Measurements from ENCODE around the gene SNX13. TPM values are rescaled to one million over a fixed set of nuclear protein-coding genes. Genes with fewer than 3 reads are reported as not detected.

Gene SNX13
- total and polyA plus RNA-seq, 2 experiments from 2014 or later: 17.4 to 57.6 TPM

DNA sequence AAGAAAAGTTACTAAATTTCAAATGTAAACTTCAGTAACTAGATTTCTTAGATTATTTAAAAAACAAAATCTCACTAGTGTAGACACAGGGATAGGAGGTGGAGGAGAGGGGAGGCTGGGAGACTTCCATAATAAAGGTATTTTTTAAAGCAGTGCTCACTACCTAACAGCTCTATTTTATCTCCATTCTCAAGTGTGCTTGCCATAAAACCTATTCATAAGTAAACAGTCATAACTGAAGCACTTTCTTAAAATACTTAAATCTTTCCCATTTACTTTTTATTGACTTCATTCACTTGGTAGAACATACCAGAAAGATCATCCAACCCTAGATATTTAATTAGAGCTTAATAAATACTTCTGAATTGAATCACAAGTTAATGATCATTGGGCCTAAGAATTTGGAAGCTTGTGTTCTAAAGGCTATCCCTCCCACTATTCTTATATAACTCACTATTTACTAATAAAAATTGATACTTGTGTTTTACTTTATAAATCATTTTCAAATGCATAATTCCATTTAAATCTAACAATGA lies 107.4 kb downstream of the SNX13 start:
- H4K20me1 ChIP-seq (ENCODE audit: insufficient read depth, poor library complexity, severe bottlenecking): no peaks in the 10 kb centered on the region
- TF ChIP-seq, protein P1, sequence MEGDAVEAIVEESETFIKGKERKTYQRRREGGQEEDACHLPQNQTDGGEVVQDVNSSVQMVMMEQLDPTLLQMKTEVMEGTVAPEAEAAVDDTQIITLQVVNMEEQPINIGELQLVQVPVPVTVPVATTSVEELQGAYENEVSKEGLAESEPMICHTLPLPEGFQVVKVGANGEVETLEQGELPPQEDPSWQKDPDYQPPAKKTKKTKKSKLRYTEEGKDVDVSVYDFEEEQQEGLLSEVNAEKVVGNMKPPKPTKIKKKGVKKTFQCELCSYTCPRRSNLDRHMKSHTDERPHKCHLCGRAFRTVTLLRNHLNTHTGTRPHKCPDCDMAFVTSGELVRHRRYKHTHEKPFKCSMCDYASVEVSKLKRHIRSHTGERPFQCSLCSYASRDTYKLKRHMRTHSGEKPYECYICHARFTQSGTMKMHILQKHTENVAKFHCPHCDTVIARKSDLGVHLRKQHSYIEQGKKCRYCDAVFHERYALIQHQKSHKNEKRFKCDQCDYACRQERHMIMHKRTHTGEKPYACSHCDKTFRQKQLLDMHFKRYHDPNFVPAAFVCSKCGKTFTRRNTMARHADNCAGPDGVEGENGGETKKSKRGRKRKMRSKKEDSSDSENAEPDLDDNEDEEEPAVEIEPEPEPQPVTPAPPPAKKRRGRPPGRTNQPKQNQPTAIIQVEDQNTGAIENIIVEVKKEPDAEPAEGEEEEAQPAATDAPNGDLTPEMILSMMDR (IDR thresholded peaks at IDR 0.05; ENCODE audit: poor library complexity): no peak
- TF ChIP-seq EZH2 (IDR thresholded peaks at IDR 0.05; ENCODE audit: borderline replicate concordance) (no peak), EZH2phosphoT487 (IDR thresholded peaks at IDR 0.05; ENCODE audit: low read depth, severe bottlenecking, unreplicated experiment) (no peak)
- no peaks in the 10 kb centered on the region for H3K36me3 ChIP-seq (replicated peaks; ENCODE audit: insufficient read depth, low read depth)
- no peaks in the 10 kb centered on the region for H3K79me2 ChIP-seq
- no peak overlapping the region for H3K4me3 ChIP-seq
- H3K4me2 ChIP-seq: no peak overlapping the region
- H3K9me2 ChIP-seq (replicated peaks; ENCODE audit: insufficient read depth): no peaks in the 10 kb centered on the region
- no peaks in the 10 kb centered on the region for H3K27me3 ChIP-seq
- H3K27ac ChIP-seq: no peak overlapping the region
- DNase-seq (ENCODE audit: low spot score): no peak
- H3K4me1 ChIP-seq (ENCODE audit: insufficient read depth): no peaks in the 10 kb centered on the region
- H3K9me3 ChIP-seq (ENCODE audit: low read depth): no peaks in the 10 kb centered on the region
- no peak overlapping the region for H2AFZ ChIP-seq

DNA sequence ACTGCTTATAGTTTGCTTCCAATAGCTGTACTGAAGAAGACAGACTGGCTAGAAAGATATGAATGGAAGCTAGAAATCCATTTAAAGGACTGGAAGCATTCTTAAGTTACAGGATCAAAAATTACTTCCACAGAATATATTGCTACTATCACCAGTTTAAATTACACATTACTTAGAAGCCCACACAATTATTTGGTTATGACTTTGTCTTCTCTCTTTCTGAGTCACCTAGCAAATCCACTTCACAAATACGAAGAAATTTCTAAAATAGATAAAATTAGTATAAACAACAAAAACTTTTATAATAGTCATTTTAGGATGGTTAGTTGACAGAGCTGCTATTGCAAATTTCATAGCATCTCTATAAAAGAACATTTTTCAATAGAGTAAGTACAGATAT lies 108.1 kb downstream of the SNX13 start:
- no peak for DNase-seq (ENCODE audit: low spot score)
- H3K4me3 ChIP-seq: no peak overlapping the region
- H3K4me2 ChIP-seq: no peak overlapping the region
- TF ChIP-seq EZH2phosphoT487 (IDR thresholded peaks at IDR 0.05; ENCODE audit: low read depth, severe bottlenecking, unreplicated experiment) (no peak), EZH2 (IDR thresholded peaks at IDR 0.05; ENCODE audit: borderline replicate concordance) (no peak)
- TF ChIP-seq, protein P1 (IDR thresholded peaks at IDR 0.05; ENCODE audit: poor library complexity): no peak
- no peak overlapping the region for H3K27ac ChIP-seq
- no peaks in the 10 kb centered on the region for H3K79me2 ChIP-seq
- no peaks in the 10 kb centered on the region for H3K9me2 ChIP-seq (replicated peaks; ENCODE audit: insufficient read depth)
- no peaks in the 10 kb centered on the region for H4K20me1 ChIP-seq (ENCODE audit: insufficient read depth, poor library complexity, severe bottlenecking)
- WGBS (ENCODE audit: low lambda C conversion rate, missing lambda C conversion rate): 87% methylated on average over 1 of the region's 1 CpG
- no peaks in the 10 kb centered on the region for H3K27me3 ChIP-seq
- no peak overlapping the region for H2AFZ ChIP-seq
- H3K4me1 ChIP-seq (ENCODE audit: insufficient read depth): no peaks in the 10 kb centered on the region
- no peaks in the 10 kb centered on the region for H3K36me3 ChIP-seq (replicated peaks; ENCODE audit: insufficient read depth, low read depth)
- H3K9me3 ChIP-seq (ENCODE audit: low read depth): no peaks in the 10 kb centered on the region

DNA sequence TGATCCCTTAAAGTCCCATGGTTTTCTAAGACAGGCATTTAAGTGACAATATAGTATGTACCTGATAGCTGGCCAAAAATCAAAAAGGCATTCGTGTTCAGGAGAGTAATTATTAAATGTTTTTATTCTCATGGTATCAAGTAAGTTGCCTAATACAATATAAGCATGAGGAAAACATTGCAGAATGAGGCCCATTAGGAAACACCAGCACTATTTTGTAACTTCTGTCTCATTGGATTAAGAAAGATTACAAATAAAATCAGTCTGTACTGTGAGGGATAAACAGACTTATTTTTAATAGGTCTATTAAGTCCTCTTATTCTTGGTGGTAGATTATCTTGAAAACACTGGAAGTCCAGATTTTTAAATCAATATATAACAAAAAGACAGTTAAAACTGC lies 110.1 kb downstream of the SNX13 start:
- no peaks in the 10 kb centered on the region for H3K36me3 ChIP-seq (replicated peaks; ENCODE audit: insufficient read depth, low read depth)
- TF ChIP-seq EZH2 (IDR thresholded peaks at IDR 0.05; ENCODE audit: borderline replicate concordance) (no peak), EZH2phosphoT487 (IDR thresholded peaks at IDR 0.05; ENCODE audit: low read depth, severe bottlenecking, unreplicated experiment) (no peak)
- TF ChIP-seq, protein P1 (IDR thresholded peaks at IDR 0.05; ENCODE audit: poor library complexity): no peak

DNA sequence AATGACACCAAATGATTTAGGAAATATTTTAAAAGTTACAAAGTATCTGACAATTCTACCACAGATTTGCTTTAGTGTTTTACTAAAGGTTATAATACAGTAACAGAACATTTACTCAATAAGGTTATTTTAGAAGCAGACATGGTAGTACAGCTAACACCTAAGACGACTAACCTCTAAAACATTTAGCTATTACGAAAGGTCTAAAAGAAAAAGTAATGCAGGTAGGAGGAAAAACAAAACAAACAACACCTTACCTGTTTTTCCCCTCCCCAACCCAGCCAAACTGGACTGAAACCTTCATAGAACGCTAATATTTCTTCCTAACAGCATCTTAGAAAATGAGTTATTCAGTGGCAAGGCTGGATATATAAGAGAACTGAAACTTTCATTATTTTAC lies 111.3 kb downstream of the SNX13 start:
- TF ChIP-seq EZH2 (IDR thresholded peaks at IDR 0.05; ENCODE audit: borderline replicate concordance) (no peak), EZH2phosphoT487 (IDR thresholded peaks at IDR 0.05; ENCODE audit: low read depth, severe bottlenecking, unreplicated experiment) (no peak)
- TF ChIP-seq, protein P1 (IDR thresholded peaks at IDR 0.05; ENCODE audit: poor library complexity): no peak
- no peak overlapping the region for H3K4me2 ChIP-seq
- no peaks in the 10 kb centered on the region for H3K9me2 ChIP-seq (replicated peaks; ENCODE audit: insufficient read depth)
- H3K4me3 ChIP-seq: no peak overlapping the region
- no peaks in the 10 kb centered on the region for H3K9me3 ChIP-seq (ENCODE audit: low read depth)
- H3K27me3 ChIP-seq: no peaks in the 10 kb centered on the region
- H3K4me1 ChIP-seq (ENCODE audit: insufficient read depth): no peaks in the 10 kb centered on the region
- H3K36me3 ChIP-seq (replicated peaks; ENCODE audit: insufficient read depth, low read depth): no peaks in the 10 kb centered on the region
- no peaks in the 10 kb centered on the region for H4K20me1 ChIP-seq (ENCODE audit: insufficient read depth, poor library complexity, severe bottlenecking)
- H3K79me2 ChIP-seq: no peaks in the 10 kb centered on the region
- no peak overlapping the region for H3K27ac ChIP-seq
- no peak overlapping the region for H2AFZ ChIP-seq
- WGBS (ENCODE audit: low lambda C conversion rate, missing lambda C conversion rate): 94% methylated on average over 3 of the region's 3 CpGs
- no peak for DNase-seq (ENCODE audit: low spot score)

More for the DNA sequence above, 110.1 kb downstream of the SNX13 start:
- 75% methylated on average over 1 of the region's 1 CpG for WGBS (ENCODE audit: low lambda C conversion rate, missing lambda C conversion rate)
- H3K4me1 ChIP-seq (ENCODE audit: insufficient read depth): no peaks in the 10 kb centered on the region
- H3K9me2 ChIP-seq (replicated peaks; ENCODE audit: insufficient read depth): no peaks in the 10 kb centered on the region
- H3K27me3 ChIP-seq: no peaks in the 10 kb centered on the region
- no peaks in the 10 kb centered on the region for H4K20me1 ChIP-seq (ENCODE audit: insufficient read depth, poor library complexity, severe bottlenecking)
- H3K4me3 ChIP-seq: no peak overlapping the region
- H3K9me3 ChIP-seq (ENCODE audit: low read depth): no peaks in the 10 kb centered on the region
- H2AFZ ChIP-seq: no peak overlapping the region
- H3K27ac ChIP-seq: no peak overlapping the region
- no peaks in the 10 kb centered on the region for H3K79me2 ChIP-seq
- no peak for DNase-seq (ENCODE audit: low spot score)
- no peak overlapping the region for H3K4me2 ChIP-seq

All from hepatocyte (in vitro differentiated cells).